IMR-90 (cell line): ENCODE results near the gene PCCA. TPM values are rescaled to one million over a fixed set of nuclear protein-coding genes. Genes with fewer than 3 reads are reported as not detected.

Source experiments
- ATAC-seq: fragments of 200-7000 bp; cut with Tn5 transposase; 2 replicates; pipeline ENCODE4 v1.9.1; 2020; ENCODE audit warnings: low read depth, mild to moderate bottlenecking, moderate library complexity
- BruUV-seq: library from RNA; stranded (reverse); fragments of 400-500 nt; replicated peaks from 2 replicates; lab custom pipeline; 2021; lab: Mats Ljungman, UMichigan
- CTCF ChIA-PET: fragments of 300-600 bp; formaldehyde crosslinking; extraction: SDS; loops from one replicate; lab custom pipeline; 2021; ENCODE audit warnings: antibody characterized with exemption; lab: Yijun Ruan, JAX
- POLR2A ChIA-PET: fragments of 300-600 bp; sonication (Branson Sonifier 250); formaldehyde crosslinking; loops from one replicate; lab custom pipeline; 2022; ENCODE audit warnings: antibody characterized with exemption; ENCODE audit not compliant: unreplicated experiment; lab: Charles Lee
- DNase-seq: peaks from one replicate; pipeline ENCODE4 v3.0.0; 2013
- H2AFZ ChIP-seq: replicated peaks from 2 replicates; pipeline ENCODE3; 2013; ENCODE audit warnings: low read length, mild to moderate bottlenecking; ENCODE audit not compliant: poor library complexity
- H2AK5ac ChIP-seq: 2 replicates; pipeline ENCODE4 v1.6.1; 2013; ENCODE audit warnings: low read depth, low read length, inconsistent platforms
- H2AK9ac ChIP-seq: replicated peaks from 2 replicates; pipeline ENCODE3; 2013; ENCODE audit warnings: mild to moderate bottlenecking, low read depth, low read length, moderate library complexity; ENCODE audit not compliant: poor library complexity
- H2BK120ac ChIP-seq: 2 replicates; pipeline ENCODE4 v1.6.1; 2013; ENCODE audit warnings: low read depth, low read length, inconsistent platforms
- H2BK15ac ChIP-seq: 3 replicates; pipeline ENCODE4 v1.6.1; 2013; ENCODE audit warnings: low read depth, low read length, inconsistent platforms
- H2BK20ac ChIP-seq: 2 replicates; pipeline ENCODE4 v1.6.1; 2013; ENCODE audit warnings: low read depth, mild to moderate bottlenecking, inconsistent platforms, low read length, moderate library complexity
- H2BK5ac ChIP-seq: 2 replicates; pipeline ENCODE4 v1.6.1; 2013; ENCODE audit warnings: mild to moderate bottlenecking, low read depth, low read length, inconsistent platforms; ENCODE audit not compliant: poor library complexity, severe bottlenecking
- H3K14ac ChIP-seq: replicated peaks from 2 replicates; pipeline ENCODE4 v1.6.1; 2013; ENCODE audit warnings: low read depth, low read length, inconsistent platforms
- H3K18ac ChIP-seq: 2 replicates; pipeline ENCODE4 v1.6.1; 2013; ENCODE audit warnings: low read depth, low read length, control low read depth
- H3K23ac ChIP-seq: 2 replicates; pipeline ENCODE4 v1.6.1; 2013; ENCODE audit warnings: low read depth, low read length, inconsistent platforms
- H3K27ac ChIP-seq: 2 replicates; pipeline ENCODE4 v1.5.1; 2013; ENCODE audit warnings: mild to moderate bottlenecking, control low read depth, low read length; ENCODE audit not compliant: insufficient read depth
- H3K27me3 ChIP-seq: 2 replicates; pipeline ENCODE4 v1.6.1; 2013; ENCODE audit warnings: low read length; ENCODE audit not compliant: control insufficient read depth, insufficient read depth
- H3K36me3 ChIP-seq: 2 replicates; pipeline ENCODE4 v1.6.1; 2013; ENCODE audit warnings: low read length, mixed read lengths; ENCODE audit not compliant: control insufficient read depth, insufficient read depth
- H3K4ac ChIP-seq: 2 replicates; pipeline ENCODE4 v1.6.1; 2013; ENCODE audit warnings: low read depth, low read length, inconsistent platforms
- H3K4me1 ChIP-seq: 2 replicates; pipeline ENCODE4 v1.6.1; 2013; ENCODE audit warnings: low read length, mixed read lengths; ENCODE audit not compliant: control insufficient read depth, insufficient read depth
- H3K4me2 ChIP-seq: 2 replicates; pipeline ENCODE4 v1.6.1; 2013; ENCODE audit warnings: low read depth, mild to moderate bottlenecking, control low read depth, low read length, moderate library complexity
- H3K4me3 ChIP-seq: 2 replicates; pipeline ENCODE4 v1.5.1; 2013; ENCODE audit warnings: low read depth, mild to moderate bottlenecking, control low read depth, low read length, moderate library complexity; ENCODE audit not compliant: insufficient read depth
- H3K56ac ChIP-seq: 2 replicates; pipeline ENCODE4 v1.6.1; 2013; ENCODE audit warnings: low read length, inconsistent platforms; ENCODE audit not compliant: insufficient read depth; ENCODE audit errors: extremely low read depth
- H3K79me1 ChIP-seq, 2 experiments: 2 replicates each; pipeline ENCODE4 v1.6.1; 2013; ENCODE audit warnings: low read length in 2 of 2, inconsistent platforms in 1 of 2, low read depth in 1 of 2
- H3K9ac ChIP-seq: 2 replicates; pipeline ENCODE4 v1.6.1; 2013; ENCODE audit warnings: low read depth, low read length, control low read depth
- H3K9me1 ChIP-seq: 2 replicates; pipeline ENCODE4 v1.6.1; 2013; ENCODE audit warnings: low read length, inconsistent platforms; ENCODE audit not compliant: insufficient read depth
- H3K9me3 ChIP-seq: 2 replicates; pipeline ENCODE4 v1.6.1; 2013; ENCODE audit warnings: low read length; ENCODE audit not compliant: control insufficient read depth, insufficient read depth
- H4K20me1 ChIP-seq: 2 replicates; pipeline ENCODE4 v1.6.1; 2013; ENCODE audit warnings: low read length, inconsistent platforms; ENCODE audit not compliant: insufficient read depth
- H4K5ac ChIP-seq: 2 replicates; pipeline ENCODE4 v1.6.1; 2013; ENCODE audit warnings: mild to moderate bottlenecking, low read depth, low read length, control low read depth
- H4K8ac ChIP-seq, 2 experiments: 2 replicates each; pipeline ENCODE4 v1.6.1; 2013; ENCODE audit warnings: low read depth in 2 of 2, low read length in 2 of 2, control low read depth in 1 of 2, inconsistent platforms in 1 of 2
- H4K91ac ChIP-seq: 2 replicates; pipeline ENCODE4 v1.6.1; 2013; ENCODE audit warnings: low read depth, low read length, inconsistent platforms; ENCODE audit not compliant: insufficient read depth
- CHD1 ChIP-seq: IDR thresholded peaks from 2 replicates; pipeline ENCODE4 v1.6.1; 2012; ENCODE audit warnings: low read depth, low read length, improper control_type of control experiment
- CTCF ChIP-seq: conservative IDR thresholded peaks from 2 replicates; pipeline ENCODE4 v1.5.1; 2012; ENCODE audit warnings: mild to moderate bottlenecking, low read depth, low read length, improper control_type of control experiment
- RAD21 ChIP-seq: IDR thresholded peaks from 2 replicates; pipeline ENCODE4 v1.6.1; 2012; ENCODE audit warnings: low read length, improper control_type of control experiment
- USF2 ChIP-seq: fragments of 150-350 bp; IDR thresholded peaks from 2 replicates; pipeline ENCODE4 v1.6.1; 2017; ENCODE audit warnings: mild to moderate bottlenecking, antibody characterized with exemption, low read length, low read depth
- WGBS, 2 experiments: methylation state at CpG; one replicate each; pipeline versions ENCODE4 v1.1.5 to v1.1.7; 2013; ENCODE audit warnings: missing lambda C conversion rate in 2 of 2; ENCODE audit not compliant: insufficient read length in 1 of 2; ENCODE audit errors: extremely low coverage in 2 of 2; 5-methylcytosine and 5-hydroxymethylcytosine counted together
- dilution Hi-C: fragments of 300-500 bp; cut with HindIII; formaldehyde crosslinking; loops from one replicate; pipeline ENCODE4 v1.14.3; 2018; ENCODE audit warnings: low sequenced_read_pairs; ENCODE audit not compliant: unreplicated experiment
- in situ Hi-C: fragments of 300-500 bp; cut with MboI; formaldehyde crosslinking; loops from 3 replicates; pipeline ENCODE4 v1.14.3; 2019; ENCODE audit warnings: low sequenced_read_pairs, inconsistent platforms, mixed read lengths
- intact Hi-C: fragments of 100-400 bp; cut with micrococcal nuclease; formaldehyde crosslinking; loops from 2 replicates; pipeline ENCODE4 v1.10.0; 2022
- polyA plus RNA-seq, 3 experiments: library from polyadenylated mRNA; depleted of rRNA; stranded (reverse); fragments of >200 nt; gene quantifications; 2 replicates each; pipeline ENCODE4 v1.2.3, GENCODE V29; 2012; ENCODE audit warnings: low replicate concordance in 1 of 3
- total RNA-seq: library from RNA; depleted of rRNA; stranded (reverse); fragments of >200 nt; gene quantifications from 2 replicates; pipeline ENCODE4 v1.2.3, GENCODE V29; 2012

Gene PCCA
- total and polyA plus RNA-seq, 2 of the 4 experiments (the other 2 are of a cell fraction), result 7.6 to 24.0 TPM

- Histone ChIP-seq H3K4me3 (no peak overlapping the region), H3K23ac (no peak overlapping the region), H3K9me1 (peaks cover 5% of the 10 kb centered on the region; the same call in 1 of the 2 replicates), H3K9me3 (no peaks in the 10 kb centered on the region), H3K4me1 (no peaks in the 10 kb centered on the region; the same call in 1 of the 2 replicates), H4K91ac (no peak overlapping the region), H3K27ac (no peak overlapping the region), H4K5ac (no peak overlapping the region), H4K20me1 (0 out of 2 replicates have a peak, but pooled peaks cover 4% of the 10 kb centered on the region), H2AK9ac (no peak overlapping the region), H3K27me3 (no peaks in the 10 kb centered on the region), H3K79me1 (peaks cover 0 to 47% of the 10 kb centered on the region in 2 experiments; a peak in 3 of 4 replicates), H3K14ac (no peak overlapping the region), H2AFZ (no peak overlapping the region), H3K4ac (no peak overlapping the region), H3K18ac (no peak overlapping the region), H2BK15ac (no peak overlapping the region), H3K56ac (no peak overlapping the region), H3K4me2 (no peak overlapping the region), H2BK5ac (no peak overlapping the region), H3K9ac (no peak overlapping the region), H2BK20ac (no peak overlapping the region), H3K36me3 (peaks cover 2% of the 10 kb centered on the region; the same call in 1 of the 2 replicates), H2BK120ac (no peak overlapping the region), H2AK5ac (no peak overlapping the region), H4K8ac (no peak overlapping the region)
- ATAC-seq, result no peak
- CTCF ChIA-PET, result no interaction called here
- WGBS, 2 experiments, result no CpG with 5 or more reads among the region's 2 CpGs
- dilution Hi-C loops, result no loop called here
- DNase-seq, result peak; percentile 37
- BruUV-seq, result no TSS peak
- intact Hi-C loops, result no loop called here
- in situ Hi-C loops, result no loop called here
- no peak for TF ChIP-seq CHD1
- no peak for TF ChIP-seq RAD21
- TF ChIP-seq USF2, result no peak
- no peak for TF ChIP-seq CTCF
- POLR2A ChIA-PET, result no interaction called here
Observed at GRCh38 chr13:100106005-100106404, 17.1 kb downstream of the PCCA start.
